ENCODE results near the gene PRKCZ. TPM values are rescaled to one million over a fixed set of nuclear protein-coding genes. Genes with fewer than 3 reads are reported as not detected.

PRKCZ gene
- total and polyA plus RNA-seq, 5 donors from 2014 or later = 11.0 to 42.7 (median 13.6) TPM

GRCh38 chr1:2021550-2021949, 28.7 kb upstream of the PRKCZ start:
- DNase-seq = no peak
- no peak for ATAC-seq (ENCODE audit: low read depth in 2 of 2)
- no peak overlapping the region for H3K4me3 ChIP-seq (ENCODE audit: low read depth, low read length)
- no peaks in the 10 kb centered on the region for H3K9me3 ChIP-seq (ENCODE audit: control insufficient read depth in 2 of 2, low read length in 2 of 2)
- peaks cover 4% of the 10 kb centered on the region for H3K27me3 ChIP-seq (ENCODE audit: control insufficient read depth, insufficient read depth, low read length)
- H3K36me3 ChIP-seq (ENCODE audit: control insufficient read depth, insufficient read depth, low read length) = no peaks in the 10 kb centered on the region
- Mint-ChIP-seq H3K27me3 (peaks cover 38% of the 10 kb centered on the region), H3K9me3 (peaks cover 0 to 7% (median 0%) of the 10 kb centered on the region in 7 donors), H3K27ac (no peak overlapping the region), H3K36me3 (no peaks in the 10 kb centered on the region), H3K4me1 (peaks cover 0 to 26% (median 1%) of the 10 kb centered on the region in 4 donors), H3K4me3 (no peak overlapping the region)
- H3K27ac ChIP-seq (ENCODE audit: insufficient read depth, low read length, poor library complexity, severe bottlenecking) = no peak overlapping the region
- peaks cover 10% of the 10 kb centered on the region for H3K4me1 ChIP-seq (ENCODE audit: control insufficient read depth, insufficient read depth, low read length, poor library complexity, severe bottlenecking)

GRCh38 chr1:2022063-2022770, 28.0 kb upstream of the PRKCZ start:
- Mint-ChIP-seq H3K36me3 (no peaks in the 10 kb centered on the region), H3K4me3 (peak overlapping the region in 1 of 4 donors; percentile 48), H3K27ac (no peak overlapping the region), H3K9me3 (peaks cover 0 to 7% (median 0%) of the 10 kb centered on the region in 7 donors), H3K4me1 (peaks cover 0 to 26% (median 1%) of the 10 kb centered on the region in 4 donors), H3K27me3 (peaks cover 31% of the 10 kb centered on the region)
- Histone ChIP-seq H3K4me1 (ENCODE audit: control insufficient read depth, insufficient read depth, low read length, poor library complexity, severe bottlenecking) (peaks cover 10% of the 10 kb centered on the region), H3K27ac (ENCODE audit: insufficient read depth, low read length, poor library complexity, severe bottlenecking) (no peak overlapping the region), H3K27me3 (ENCODE audit: control insufficient read depth, insufficient read depth, low read length) (peaks cover 4% of the 10 kb centered on the region), H3K4me3 (ENCODE audit: low read depth, low read length) (no peak overlapping the region), H3K36me3 (ENCODE audit: control insufficient read depth, insufficient read depth, low read length) (no peaks in the 10 kb centered on the region), H3K9me3 (ENCODE audit: control insufficient read depth in 2 of 2, low read length in 2 of 2) (no peaks in the 10 kb centered on the region)
- DNase-seq = no peak
- ATAC-seq (ENCODE audit: low read depth in 2 of 2) = no peak

GRCh38 chr1:2023187-2023586, 27.0 kb upstream of the PRKCZ start:
- no peaks in the 10 kb centered on the region for H3K36me3 Mint-ChIP-seq
- H3K27me3 Mint-ChIP-seq = peaks cover 24% of the 10 kb centered on the region
- peaks cover 10% of the 10 kb centered on the region for H3K4me1 ChIP-seq (ENCODE audit: control insufficient read depth, insufficient read depth, low read length, poor library complexity, severe bottlenecking)
- ATAC-seq (ENCODE audit: low read depth in 2 of 2) (no peak), DNase-seq (no peak)
- H3K27ac ChIP-seq (ENCODE audit: insufficient read depth, low read length, poor library complexity, severe bottlenecking) = no peak overlapping the region
- H3K4me1 Mint-ChIP-seq = peaks cover 0 to 22% (median 1%) of the 10 kb centered on the region in 4 donors
- peaks cover 3% of the 10 kb centered on the region for H3K27me3 ChIP-seq (ENCODE audit: control insufficient read depth, insufficient read depth, low read length)
- no peak overlapping the region for H3K27ac Mint-ChIP-seq
- no peak overlapping the region for H3K4me3 ChIP-seq (ENCODE audit: low read depth, low read length)
- no peaks in the 10 kb centered on the region for H3K36me3 ChIP-seq (ENCODE audit: control insufficient read depth, insufficient read depth, low read length)
- peaks cover 0 to 7% (median 0%) of the 10 kb centered on the region in 7 donors for H3K9me3 Mint-ChIP-seq
- H3K9me3 ChIP-seq (ENCODE audit: control insufficient read depth in 2 of 2, low read length in 2 of 2) = no peaks in the 10 kb centered on the region
- H3K4me3 Mint-ChIP-seq = no peak overlapping the region

GRCh38 chr1:2024451-2024850, 25.8 kb upstream of the PRKCZ start:
- Mint-ChIP-seq H3K4me3 (peak overlapping the region in 1 of 4 donors; percentile 32), H3K4me1 (peaks cover 0 to 18% (median 0%) of the 10 kb centered on the region in 4 donors), H3K36me3 (no peaks in the 10 kb centered on the region), H3K27me3 (peaks cover 18% of the 10 kb centered on the region), H3K27ac (no peak overlapping the region), H3K9me3 (peaks cover 0 to 7% (median 0%) of the 10 kb centered on the region in 7 donors)
- ATAC-seq (ENCODE audit: low read depth in 2 of 2) = no peak
- no peak overlapping the region for H3K27ac ChIP-seq (ENCODE audit: insufficient read depth, low read length, poor library complexity, severe bottlenecking)
- DNase-seq = no peak
- H3K27me3 ChIP-seq (ENCODE audit: control insufficient read depth, insufficient read depth, low read length) = no peaks in the 10 kb centered on the region
- no peaks in the 10 kb centered on the region for H3K36me3 ChIP-seq (ENCODE audit: control insufficient read depth, insufficient read depth, low read length)
- H3K4me1 ChIP-seq (ENCODE audit: control insufficient read depth, insufficient read depth, low read length, poor library complexity, severe bottlenecking) = peaks cover 9% of the 10 kb centered on the region
- no peaks in the 10 kb centered on the region for H3K9me3 ChIP-seq (ENCODE audit: control insufficient read depth in 2 of 2, low read length in 2 of 2)
- no peak overlapping the region for H3K4me3 ChIP-seq (ENCODE audit: low read depth, low read length)

- no peaks in the 10 kb centered on the region for H3K9me3 ChIP-seq (ENCODE audit: control insufficient read depth in 2 of 2, low read length in 2 of 2)
- H3K36me3 Mint-ChIP-seq = no peaks in the 10 kb centered on the region
- ATAC-seq (ENCODE audit: low read depth in 2 of 2) (no peak), DNase-seq (no peak)
- peaks cover 0 to 7% (median 0%) of the 10 kb centered on the region in 7 donors for H3K9me3 Mint-ChIP-seq
- peaks cover 17% of the 10 kb centered on the region for H3K27me3 Mint-ChIP-seq
- peaks cover 0 to 16% (median 0%) of the 10 kb centered on the region in 4 donors for H3K4me1 Mint-ChIP-seq
- H3K4me3 Mint-ChIP-seq = no peak overlapping the region
- H3K4me1 ChIP-seq (ENCODE audit: control insufficient read depth, insufficient read depth, low read length, poor library complexity, severe bottlenecking) = peaks cover 5% of the 10 kb centered on the region
- H3K27ac ChIP-seq (ENCODE audit: insufficient read depth, low read length, poor library complexity, severe bottlenecking) = no peak overlapping the region
- H3K27ac Mint-ChIP-seq = no peak overlapping the region
- H3K36me3 ChIP-seq (ENCODE audit: control insufficient read depth, insufficient read depth, low read length) = no peaks in the 10 kb centered on the region
- no peak overlapping the region for H3K4me3 ChIP-seq (ENCODE audit: low read depth, low read length)
- no peaks in the 10 kb centered on the region for H3K27me3 ChIP-seq (ENCODE audit: control insufficient read depth, insufficient read depth, low read length)
Measured at GRCh38 chr1:2024887-2025286, 25.3 kb upstream of the PRKCZ start.

GRCh38 chr1:2025491-2025981, 24.7 kb upstream of the PRKCZ start:
- H3K4me3 ChIP-seq (ENCODE audit: low read depth, low read length) = no peak overlapping the region
- no peak overlapping the region for H3K27ac Mint-ChIP-seq

GRCh38 chr1:2027961-2028583, 22.1 kb upstream of the PRKCZ start:
- H3K27ac Mint-ChIP-seq = peak overlapping the region in 1 of 3 donors; percentile 14
- H3K4me3 ChIP-seq (ENCODE audit: low read depth, low read length) = no peak overlapping the region
- no peaks in the 10 kb centered on the region for H3K36me3 Mint-ChIP-seq
- no peak overlapping the region for H3K4me3 Mint-ChIP-seq
- peaks cover 0 to 2% (median 0%) of the 10 kb centered on the region in 7 donors for H3K9me3 Mint-ChIP-seq
- ATAC-seq (ENCODE audit: low read depth in 2 of 2) = no peak
- peaks cover under 1% of the 10 kb centered on the region for H3K27me3 Mint-ChIP-seq
- peaks cover 0 to 8% (median 0%) of the 10 kb centered on the region in 4 donors for H3K4me1 Mint-ChIP-seq
- no peaks in the 10 kb centered on the region for H3K9me3 ChIP-seq (ENCODE audit: control insufficient read depth in 2 of 2, low read length in 2 of 2)
- DNase-seq = no peak
- H3K27ac ChIP-seq (ENCODE audit: insufficient read depth, low read length, poor library complexity, severe bottlenecking) = no peak overlapping the region
- H3K36me3 ChIP-seq (ENCODE audit: control insufficient read depth, insufficient read depth, low read length) = no peaks in the 10 kb centered on the region
- H3K4me1 ChIP-seq (ENCODE audit: control insufficient read depth, insufficient read depth, low read length, poor library complexity, severe bottlenecking) = peaks cover 4% of the 10 kb centered on the region
- no peaks in the 10 kb centered on the region for H3K27me3 ChIP-seq (ENCODE audit: control insufficient read depth, insufficient read depth, low read length)

More at GRCh38 chr1:2025491-2025981, 24.7 kb upstream of the PRKCZ start:
- ATAC-seq (ENCODE audit: low read depth in 2 of 2) = peak in 1 of 2 donors; percentile 29
- Mint-ChIP-seq H3K36me3 (no peaks in the 10 kb centered on the region), H3K4me3 (peak overlapping the region in 1 of 4 donors; percentile 21), H3K4me1 (peaks cover 0 to 15% (median 0%) of the 10 kb centered on the region in 4 donors), H3K9me3 (peaks cover 0 to 7% (median 0%) of the 10 kb centered on the region in 7 donors), H3K27me3 (peaks cover 11% of the 10 kb centered on the region)
- Histone ChIP-seq H3K4me1 (ENCODE audit: control insufficient read depth, insufficient read depth, low read length, poor library complexity, severe bottlenecking) (peaks cover 4% of the 10 kb centered on the region), H3K9me3 (ENCODE audit: control insufficient read depth in 2 of 2, low read length in 2 of 2) (no peaks in the 10 kb centered on the region), H3K27ac (ENCODE audit: insufficient read depth, low read length, poor library complexity, severe bottlenecking) (no peak overlapping the region), H3K27me3 (ENCODE audit: control insufficient read depth, insufficient read depth, low read length) (no peaks in the 10 kb centered on the region), H3K36me3 (ENCODE audit: control insufficient read depth, insufficient read depth, low read length) (no peaks in the 10 kb centered on the region)
- peak in 1 of 3 donors; percentile 44 for DNase-seq

Data from CD4-positive, CD25-positive, alpha-beta regulatory T cell (primary cell).